Gastrocnemius medialis (tissue), 4 donors: Measurements from ENCODE around the gene TRO.

ENCODE experiments used
- POLR2A ChIP-seq, 2 donors: fragments of 450-650 bp; IDR thresholded peaks; one replicate each; pipeline ENCODE4 v1.6.1; 2017; ENCODE audit warnings: antibody characterized with exemption in 2 of 2, mild to moderate bottlenecking in 2 of 2, moderate library complexity in 2 of 2
- TF ChIP-seq, protein P1 (sequence below), 5 experiments: fragments of 450-650 bp in 3 of 5; fragments of 200-600 bp in 2 of 5; sonication (generic) in 2 of 5; IDR thresholded peaks in 4 of 5; conservative IDR thresholded peaks in 1 of 5; 1 replicate in 4 of 5; 2 replicates in 1 of 5; pipeline ENCODE4 v1.5.1; 2016 to 2019; ENCODE audit warnings: antibody characterized with exemption in 5 of 5, mild to moderate bottlenecking in 3 of 5, moderate library complexity in 3 of 5

DNA sequence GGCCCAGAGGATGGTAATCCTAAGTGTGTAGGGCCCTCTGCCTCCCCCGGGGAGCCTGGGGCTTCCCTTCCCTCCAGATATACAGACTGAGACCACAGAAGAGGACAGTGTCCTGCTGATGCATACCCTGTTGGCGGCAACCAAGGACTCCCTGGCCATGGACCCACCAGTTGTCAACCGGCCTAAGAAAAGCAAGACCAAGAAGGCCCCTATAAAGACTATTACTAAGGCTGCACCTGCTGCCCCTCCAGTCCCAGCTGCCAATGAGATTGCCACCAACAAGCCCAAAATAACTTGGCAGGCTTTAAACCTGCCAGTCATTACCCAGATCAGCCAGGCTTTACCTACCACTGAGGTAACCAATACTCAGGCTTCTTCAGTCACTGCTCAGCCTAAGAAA lies 1.9 kb downstream of the TRO start:
- TF ChIP-seq, protein P1, sequence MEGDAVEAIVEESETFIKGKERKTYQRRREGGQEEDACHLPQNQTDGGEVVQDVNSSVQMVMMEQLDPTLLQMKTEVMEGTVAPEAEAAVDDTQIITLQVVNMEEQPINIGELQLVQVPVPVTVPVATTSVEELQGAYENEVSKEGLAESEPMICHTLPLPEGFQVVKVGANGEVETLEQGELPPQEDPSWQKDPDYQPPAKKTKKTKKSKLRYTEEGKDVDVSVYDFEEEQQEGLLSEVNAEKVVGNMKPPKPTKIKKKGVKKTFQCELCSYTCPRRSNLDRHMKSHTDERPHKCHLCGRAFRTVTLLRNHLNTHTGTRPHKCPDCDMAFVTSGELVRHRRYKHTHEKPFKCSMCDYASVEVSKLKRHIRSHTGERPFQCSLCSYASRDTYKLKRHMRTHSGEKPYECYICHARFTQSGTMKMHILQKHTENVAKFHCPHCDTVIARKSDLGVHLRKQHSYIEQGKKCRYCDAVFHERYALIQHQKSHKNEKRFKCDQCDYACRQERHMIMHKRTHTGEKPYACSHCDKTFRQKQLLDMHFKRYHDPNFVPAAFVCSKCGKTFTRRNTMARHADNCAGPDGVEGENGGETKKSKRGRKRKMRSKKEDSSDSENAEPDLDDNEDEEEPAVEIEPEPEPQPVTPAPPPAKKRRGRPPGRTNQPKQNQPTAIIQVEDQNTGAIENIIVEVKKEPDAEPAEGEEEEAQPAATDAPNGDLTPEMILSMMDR (IDR thresholded peaks at IDR 0.05 in 4 of 5, conservative IDR thresholded peaks at IDR 0.05 in 1 of 5), result no peak
- no peak for TF ChIP-seq POLR2A (IDR thresholded peaks at IDR 0.05)
